ENCODE results near the gene KSR2. TPM values are rescaled to one million over a fixed set of nuclear protein-coding genes. Genes with fewer than 3 reads are reported as not detected.

KSR2 gene
- total RNA-seq, 2 donors from 2014 or later, result 1.2 to 1.3 TPM

DNA sequence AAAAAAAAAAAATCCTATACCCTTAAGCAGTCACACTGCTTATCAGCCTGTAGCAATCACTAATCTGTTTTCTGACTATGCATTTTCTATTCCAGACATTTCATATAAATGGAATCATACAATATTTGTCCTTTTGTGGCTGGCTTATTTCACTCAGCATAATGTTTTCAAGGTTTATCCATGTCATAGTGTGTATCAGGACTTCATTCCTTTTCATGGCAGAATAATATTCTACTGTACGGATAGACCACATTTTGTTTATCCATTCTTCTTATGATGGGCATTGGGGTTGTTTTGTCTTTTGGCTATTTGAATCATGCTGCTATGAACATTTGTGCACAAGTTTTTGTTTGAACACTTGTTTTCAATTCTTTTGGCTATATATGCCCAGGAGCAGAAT, 8.6 kb upstream of the KSR2 start:
- DNase-seq, result no peak
- no peaks in the 10 kb centered on the region for H3K36me3 ChIP-seq
- no peak for TF ChIP-seq CTCF (IDR thresholded peaks at IDR 0.05)
- no peak overlapping the region for H3K27ac ChIP-seq
- H3K9ac ChIP-seq (ENCODE audit: low read depth in 2 of 2, low read length in 2 of 2), result no peak overlapping the region
- no peaks in the 10 kb centered on the region for H3K4me1 ChIP-seq
- intact Hi-C loops (cut with DNase I), result no loop called here
- no peaks in the 10 kb centered on the region for H3K9me3 ChIP-seq
- H3K27me3 ChIP-seq, result no peaks in the 10 kb centered on the region
- no peak overlapping the region for H3K4me3 ChIP-seq

DNA sequence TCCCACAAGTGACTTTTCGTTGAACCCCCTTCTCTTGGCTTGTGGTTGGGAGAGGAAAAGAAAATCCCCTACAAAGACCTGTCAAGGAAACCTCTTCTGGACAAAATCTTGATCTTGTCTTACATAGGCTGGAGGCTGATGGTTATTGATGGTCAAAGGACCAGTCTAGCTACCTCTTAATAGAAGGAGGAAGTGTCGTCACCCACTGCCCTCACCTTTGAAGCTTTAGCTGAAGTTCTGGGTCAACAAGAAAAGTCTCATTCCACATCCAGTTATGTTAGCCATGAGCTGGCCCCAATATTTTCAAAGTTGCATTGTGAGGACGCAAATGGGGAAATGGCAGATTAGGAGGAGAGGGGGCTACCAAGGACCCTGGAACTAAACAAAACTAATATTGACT, 6.2 kb upstream of the KSR2 start:
- DNase-seq, result no peak
- intact Hi-C loops (cut with DNase I), result no loop called here
- no peaks in the 10 kb centered on the region for H3K36me3 ChIP-seq
- no peak overlapping the region for H3K4me3 ChIP-seq
- H3K4me1 ChIP-seq, result no peaks in the 10 kb centered on the region
- H3K9me3 ChIP-seq, result no peaks in the 10 kb centered on the region
- no peaks in the 10 kb centered on the region for H3K27me3 ChIP-seq
- no peak overlapping the region for H3K9ac ChIP-seq (ENCODE audit: low read depth in 2 of 2, low read length in 2 of 2)
- no peak overlapping the region for H3K27ac ChIP-seq
- TF ChIP-seq CTCF (IDR thresholded peaks at IDR 0.05), result no peak

DNA sequence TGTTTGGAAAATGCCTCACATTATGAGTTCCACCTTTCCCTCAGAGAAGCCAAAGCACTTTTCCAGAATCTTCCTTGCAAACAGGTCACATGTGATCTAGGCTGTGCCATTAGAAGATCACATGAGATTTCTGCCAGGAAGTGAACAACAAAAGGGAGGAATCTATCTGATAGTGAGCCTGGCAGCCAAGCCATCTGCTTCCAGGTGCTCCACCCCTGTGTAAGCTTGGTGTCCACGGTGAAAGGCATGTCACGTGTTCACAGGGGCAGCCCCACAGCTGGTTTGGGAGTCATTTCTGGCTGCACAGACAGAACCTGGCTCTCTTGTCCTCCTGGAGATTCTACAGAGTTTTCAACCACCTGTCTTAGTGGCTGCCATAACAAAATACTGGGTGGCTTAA, 3.5 kb upstream of the KSR2 start:
- no peaks in the 10 kb centered on the region for H3K4me1 ChIP-seq
- H3K27me3 ChIP-seq, result no peaks in the 10 kb centered on the region
- TF ChIP-seq CTCF (IDR thresholded peaks at IDR 0.05), result no peak
- peak overlapping the region; percentile 25 for H3K27ac ChIP-seq
- no peaks in the 10 kb centered on the region for H3K9me3 ChIP-seq
- H3K4me3 ChIP-seq, result no peak overlapping the region
- H3K9ac ChIP-seq (ENCODE audit: low read depth in 2 of 2, low read length in 2 of 2), result no peak overlapping the region
- peak; percentile 27 for DNase-seq
- H3K36me3 ChIP-seq, result no peaks in the 10 kb centered on the region
- intact Hi-C loops (cut with DNase I), result no loop called here

DNA sequence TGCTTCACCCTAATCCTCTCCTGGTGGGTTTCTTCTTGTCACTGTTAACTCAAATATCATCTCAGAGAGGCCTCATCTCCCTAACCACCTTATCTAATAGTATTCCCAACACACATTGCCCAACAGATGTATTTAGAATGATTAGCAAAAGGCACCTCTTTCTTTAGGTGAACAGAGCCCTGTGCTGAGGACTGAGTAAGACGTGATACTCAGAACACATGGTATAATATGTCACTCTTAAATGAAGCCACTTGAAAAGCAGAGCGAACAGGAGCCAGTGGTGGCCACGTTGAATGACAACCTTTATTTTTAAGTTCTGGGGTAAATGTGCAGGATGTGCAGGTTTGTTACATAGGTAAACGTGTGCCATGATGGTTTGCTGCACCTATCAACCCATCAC, 1.5 kb upstream of the KSR2 start:
- no peaks in the 10 kb centered on the region for H3K27me3 ChIP-seq

DNA sequence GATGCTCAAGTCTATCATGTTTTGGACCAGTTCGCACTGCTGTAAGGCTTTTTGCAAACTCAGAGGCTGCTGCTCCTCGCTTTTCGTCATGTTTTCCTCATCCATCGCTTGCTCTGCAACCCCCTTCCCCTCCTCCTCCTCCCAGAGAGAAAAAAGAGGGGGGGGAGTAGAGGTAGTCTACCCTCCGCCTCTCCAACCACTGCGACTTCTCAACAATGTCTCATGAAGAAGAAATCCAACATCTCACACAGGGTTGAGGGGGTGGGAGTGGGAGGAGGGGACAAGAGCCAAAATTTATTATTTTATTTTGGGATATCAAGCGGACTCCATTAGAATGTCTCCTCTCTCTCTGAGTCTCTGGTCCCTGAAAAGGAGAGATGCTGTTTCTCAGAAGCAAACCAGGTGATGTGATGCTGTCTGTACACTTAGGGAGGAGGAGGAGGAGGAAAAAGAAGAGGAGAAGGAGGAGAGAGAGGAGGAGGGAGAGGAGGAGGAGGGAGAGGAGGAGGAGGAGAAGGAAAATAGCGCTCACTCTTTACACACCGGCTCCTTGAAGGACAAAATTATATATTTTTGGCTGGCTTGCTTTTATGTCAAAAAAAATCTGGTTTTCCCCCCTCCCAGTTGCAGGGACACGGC, 520 bp downstream of the KSR2 start:
- no peak for DNase-seq
- H3K9me3 ChIP-seq, result no peaks in the 10 kb centered on the region
- H3K27ac ChIP-seq, result peak overlapping the region; percentile 59
- H3K4me1 ChIP-seq, result no peaks in the 10 kb centered on the region
- no peak for TF ChIP-seq CTCF (IDR thresholded peaks at IDR 0.05)
- peak overlapping the region; percentile 1 to 30 for H3K9ac ChIP-seq (ENCODE audit: low read depth in 2 of 2, low read length in 2 of 2)
- H3K36me3 ChIP-seq, result no peaks in the 10 kb centered on the region
- H3K27me3 ChIP-seq, result no peaks in the 10 kb centered on the region
- intact Hi-C loops (cut with DNase I), result no loop called here
- peak overlapping the region; percentile 48 for H3K4me3 ChIP-seq

More for the DNA sequence above, 1.5 kb upstream of the KSR2 start:
- no peaks in the 10 kb centered on the region for H3K9me3 ChIP-seq
- H3K36me3 ChIP-seq, result no peaks in the 10 kb centered on the region
- DNase-seq, result no peak
- no peak for TF ChIP-seq CTCF (IDR thresholded peaks at IDR 0.05)
- H3K4me3 ChIP-seq, result no peak overlapping the region
- intact Hi-C loops (cut with DNase I), result no loop called here
- no peaks in the 10 kb centered on the region for H3K4me1 ChIP-seq
- no peak overlapping the region for H3K9ac ChIP-seq (ENCODE audit: low read depth in 2 of 2, low read length in 2 of 2)
- no peak overlapping the region for H3K27ac ChIP-seq

All from colonic mucosa (tissue), 4 donors.